Measurements from ENCODE around the gene CCDC93.

CCDC93 gene

DNA sequence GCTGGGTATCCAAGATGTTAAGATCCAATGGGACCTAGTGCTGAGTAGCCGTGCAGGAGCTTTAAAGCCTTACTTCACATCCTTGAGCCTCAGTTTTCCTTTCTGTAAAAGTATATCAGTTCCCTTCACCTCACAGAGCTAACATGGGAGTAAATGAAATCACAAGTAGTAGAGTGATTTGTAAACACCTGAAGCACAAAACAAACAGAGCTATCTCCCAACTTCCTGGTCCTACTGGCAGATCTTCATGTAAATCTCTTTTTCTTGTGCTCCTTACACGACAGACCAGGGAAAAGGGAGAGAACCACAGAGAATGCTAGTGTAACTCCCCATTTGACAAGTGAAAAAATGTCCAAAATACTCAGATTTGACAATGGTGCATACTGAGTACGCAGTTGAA is 17.3 kb downstream of the CCDC93 start:
- no peak overlapping the region for H3K4me3 ChIP-seq (ENCODE audit: low read depth, low read length)
- no peak for TF ChIP-seq CTCF (IDR thresholded peaks at IDR 0.05; ENCODE audit: borderline replicate concordance, insufficient read depth, low read depth, low read length)

DNA sequence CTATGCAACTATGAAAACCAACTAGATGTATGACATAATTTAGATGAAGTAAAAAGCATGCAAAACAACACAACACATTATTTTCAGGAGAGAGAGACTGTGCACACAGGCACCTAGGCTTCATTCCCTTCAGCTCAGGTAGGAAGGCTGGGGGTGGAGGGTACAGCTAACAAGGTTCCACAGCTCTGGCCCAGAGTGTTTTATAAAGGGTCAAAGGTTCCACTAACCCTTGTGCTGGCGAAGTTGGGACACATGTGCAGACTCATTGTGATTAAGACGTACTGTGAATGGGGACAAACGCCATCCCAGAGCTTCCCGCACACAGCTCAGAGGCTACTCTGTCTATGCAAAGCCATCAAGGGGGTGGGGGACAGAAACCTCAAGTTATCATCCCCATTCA is 19.1 kb downstream of the CCDC93 start:
- TF ChIP-seq CTCF (IDR thresholded peaks at IDR 0.05; ENCODE audit: borderline replicate concordance, insufficient read depth, low read depth, low read length), result no peak
- H3K4me3 ChIP-seq (ENCODE audit: low read depth, low read length), result no peak overlapping the region

GRCh38 chr2:117989854-117990438 is 23.9 kb downstream of the CCDC93 start:
- no peak overlapping the region for H3K4me3 ChIP-seq (ENCODE audit: low read depth, low read length)
- TF ChIP-seq CTCF (IDR thresholded peaks at IDR 0.05; ENCODE audit: borderline replicate concordance, insufficient read depth, low read depth, low read length), result no peak

DNA sequence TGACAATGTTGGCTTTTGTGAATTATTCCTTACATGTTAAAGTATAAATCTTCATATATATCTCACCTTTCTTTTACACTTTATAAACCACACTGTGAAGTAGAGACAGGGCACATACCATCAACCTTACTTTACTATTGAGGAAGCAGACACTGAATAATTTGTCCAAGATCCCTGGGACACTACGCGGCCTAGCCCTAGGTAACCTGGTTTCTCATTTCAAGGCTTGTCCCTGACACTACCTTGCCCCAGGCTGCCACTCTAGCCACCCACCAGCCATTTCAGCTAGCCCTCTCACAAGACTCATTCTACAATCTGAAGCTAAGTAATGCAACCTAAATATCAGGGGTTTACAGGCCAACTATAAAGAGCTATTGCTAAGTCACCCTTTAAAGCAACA is 26.7 kb downstream of the CCDC93 start:
- no peak overlapping the region for H3K4me3 ChIP-seq (ENCODE audit: low read depth, low read length)
- TF ChIP-seq CTCF (IDR thresholded peaks at IDR 0.05; ENCODE audit: borderline replicate concordance, insufficient read depth, low read depth, low read length), result no peak

DNA sequence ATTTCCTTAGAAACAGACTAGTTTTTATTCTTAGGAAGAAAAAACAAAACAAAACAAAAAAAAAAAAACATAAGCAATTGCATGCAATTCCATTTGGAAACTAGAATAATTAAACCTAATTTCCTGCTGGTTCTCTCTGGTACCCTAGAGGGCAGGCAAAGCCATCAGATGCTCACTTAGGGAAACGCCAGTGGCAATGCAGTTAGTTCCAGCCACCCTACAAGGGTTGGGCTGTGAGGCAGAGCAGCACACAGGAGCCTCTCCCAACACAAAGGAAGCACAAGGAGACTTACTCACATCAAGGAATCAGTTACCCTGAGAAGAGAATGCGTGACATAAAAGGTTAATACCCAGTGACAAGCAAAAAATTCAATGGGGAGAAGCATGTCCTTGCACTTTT is 28.8 kb downstream of the CCDC93 start:
- no peak for TF ChIP-seq CTCF (IDR thresholded peaks at IDR 0.05; ENCODE audit: borderline replicate concordance, insufficient read depth, low read depth, low read length)
- no peak overlapping the region for H3K4me3 ChIP-seq (ENCODE audit: low read depth, low read length)

- H3K4me3 ChIP-seq (ENCODE audit: low read depth, low read length), result no peak overlapping the region
- TF ChIP-seq CTCF (IDR thresholded peaks at IDR 0.05; ENCODE audit: borderline replicate concordance, insufficient read depth, low read depth, low read length), result no peak
These were observed 29.7 kb downstream of the CCDC93 start for GRCh38 chr2:117984208-117984607.

DNA sequence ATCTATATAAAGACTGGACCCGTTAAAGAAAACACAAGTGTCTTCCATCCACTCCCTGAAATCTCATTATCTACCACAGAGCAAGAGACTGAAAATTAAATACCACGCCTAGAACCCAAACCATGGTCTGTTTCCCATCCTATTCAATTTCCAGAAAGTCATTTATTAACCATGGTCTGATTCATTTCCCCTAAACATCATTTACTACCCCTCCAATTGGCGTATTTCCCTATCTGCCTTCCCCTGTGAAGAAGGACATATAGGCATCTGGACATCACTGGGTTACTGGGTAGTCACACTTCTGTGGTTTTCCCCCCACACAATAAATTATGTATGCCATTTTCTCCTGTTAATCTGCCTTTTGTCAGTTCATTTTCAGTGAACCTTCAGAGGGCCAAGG is 30.8 kb downstream of the CCDC93 start:
- TF ChIP-seq CTCF (IDR thresholded peaks at IDR 0.05; ENCODE audit: borderline replicate concordance, insufficient read depth, low read depth, low read length), result no peak
- no peak overlapping the region for H3K4me3 ChIP-seq (ENCODE audit: low read depth, low read length)

Data from GM12875 (cell line).